HepG2 (cell line): Measurements from ENCODE around the gene ITPK1. TPM values are rescaled to one million over a fixed set of nuclear protein-coding genes. Genes with fewer than 3 reads are reported as not detected.
A peak's percentile ranks its signal among the peaks of the same experiment; 100 is the strongest.

ENCODE experiments used
- ATF2 ChIP-seq: sonication (generic); formaldehyde crosslinking; IDR thresholded peaks from 2 replicates; pipeline ENCODE4 v1.4.0; 2020; ENCODE audit warnings: missing genetic modification reagents
- ELK4 ChIP-seq: sonication (generic); formaldehyde crosslinking; IDR thresholded peaks from 2 replicates; pipeline ENCODE4 v1.9.0; 2021; ENCODE audit warnings: missing genetic modification reagents, borderline replicate concordance
- EP300 ChIP-seq, 3 experiments: sonication (generic) in 1 of 3; formaldehyde crosslinking in 1 of 3; IDR thresholded peaks; 2 replicates each; pipeline versions ENCODE4 v1.5.1 to v1.6.1; 2011 to 2020; ENCODE audit warnings: low read depth in 2 of 3, low read length in 2 of 3, borderline replicate concordance in 1 of 3, improper control_type of control experiment in 1 of 3, mild to moderate bottlenecking in 1 of 3, missing genetic modification reagents in 1 of 3, moderate library complexity in 1 of 3
- FOXK1 ChIP-seq: sonication (generic); formaldehyde crosslinking; IDR thresholded peaks from 2 replicates; pipeline ENCODE4 v1.4.0; 2020; ENCODE audit warnings: low read depth, missing genetic modification reagents, borderline replicate concordance
- GATAD1 ChIP-seq: IDR thresholded peaks from 2 replicates; pipeline ENCODE4 v1.6.1; 2016; ENCODE audit warnings: missing genetic modification reagents, missing compliant biosample characterization
- HES4 ChIP-seq: sonication (generic); formaldehyde crosslinking; IDR thresholded peaks from 2 replicates; pipeline ENCODE4 v1.9.0; 2021; ENCODE audit warnings: mild to moderate bottlenecking, missing genetic modification reagents, borderline replicate concordance
- HNF1B ChIP-seq: sonication (generic); formaldehyde crosslinking; IDR thresholded peaks from 2 replicates; pipeline ENCODE4 v1.5.1; 2020; ENCODE audit warnings: mild to moderate bottlenecking, moderate library complexity, missing genetic modification reagents
- HOMEZ ChIP-seq: IDR thresholded peaks from 2 replicates; pipeline ENCODE4 v1.6.1; 2016; ENCODE audit warnings: low read depth
- HOXD1 ChIP-seq: sonication (generic); formaldehyde crosslinking; IDR thresholded peaks from 2 replicates; pipeline ENCODE4 v1.5.0; 2020; ENCODE audit warnings: missing genetic modification reagents
- IRF2 ChIP-seq: IDR thresholded peaks from 2 replicates; pipeline ENCODE4 v1.6.1; 2018; ENCODE audit warnings: missing genetic modification reagents, missing compliant biosample characterization
- IRX3 ChIP-seq: sonication (generic); formaldehyde crosslinking; IDR thresholded peaks from 2 replicates; pipeline ENCODE4 v1.8.1; 2023; ENCODE audit warnings: mild to moderate bottlenecking, low read depth, missing genetic modification reagents, borderline replicate concordance
- ISX ChIP-seq: sonication (generic); formaldehyde crosslinking; conservative IDR thresholded peaks from 2 replicates; pipeline ENCODE4 v1.5.0; 2020; ENCODE audit warnings: missing genetic modification reagents
- MAX ChIP-seq: IDR thresholded peaks from 2 replicates; pipeline ENCODE4 v1.6.1; 2012; ENCODE audit warnings: inconsistent platforms
- MAZ ChIP-seq, 2 experiments: sonication (generic) in 1 of 2; formaldehyde crosslinking in 1 of 2; IDR thresholded peaks; 2 replicates each; pipeline versions ENCODE4 v1.5.0 to v1.6.1; 2012 to 2020; ENCODE audit warnings: low read depth in 2 of 2, mild to moderate bottlenecking in 2 of 2, borderline replicate concordance in 1 of 2, improper control_type of control experiment in 1 of 2, low read length in 1 of 2, missing genetic modification reagents in 1 of 2, moderate library complexity in 1 of 2
- SOX6 ChIP-seq, 2 experiments: fragments of 450-650 bp in 1 of 2; sonication (generic) in 1 of 2; formaldehyde crosslinking in 1 of 2; IDR thresholded peaks; 2 replicates each; pipeline versions ENCODE4 v1.4.0 to v1.6.1; 2017 to 2020; ENCODE audit warnings: antibody characterized with exemption in 1 of 2, mild to moderate bottlenecking in 1 of 2, missing genetic modification reagents in 1 of 2
- TBX2 ChIP-seq: sonication (generic); formaldehyde crosslinking; IDR thresholded peaks from 2 replicates; pipeline ENCODE4 v1.5.0; 2020; ENCODE audit warnings: missing genetic modification reagents, mild to moderate bottlenecking, borderline replicate concordance
- ZBTB34 ChIP-seq: sonication (generic); formaldehyde crosslinking; IDR thresholded peaks from 2 replicates; pipeline ENCODE4 v1.8.0; 2022; ENCODE audit warnings: mild to moderate bottlenecking, missing genetic modification reagents
- ZBTB7B ChIP-seq: sonication (generic); formaldehyde crosslinking; IDR thresholded peaks from 2 replicates; pipeline ENCODE4 v1.4.0; 2020; ENCODE audit warnings: missing genetic modification reagents
- ZNF264 ChIP-seq: sonication (generic); formaldehyde crosslinking; IDR thresholded peaks from 2 replicates; pipeline ENCODE4 v1.4.0; 2020; ENCODE audit warnings: missing genetic modification reagents
- ZNF501 ChIP-seq: sonication (generic); formaldehyde crosslinking; IDR thresholded peaks from 2 replicates; pipeline ENCODE4 v1.5.1; 2020; ENCODE audit warnings: mild to moderate bottlenecking, moderate library complexity, missing genetic modification reagents
- ZNF556 ChIP-seq: sonication (generic); formaldehyde crosslinking; IDR thresholded peaks from 2 replicates; pipeline ENCODE4 v1.4.0; 2020; ENCODE audit warnings: mild to moderate bottlenecking, missing genetic modification reagents, borderline replicate concordance
- polyA plus RNA-seq, 8 experiments: library from polyadenylated mRNA; depleted of rRNA in 3 of 8; stranded (reverse) in 7 of 8; unstranded in 1 of 8; fragments of >200 nt; fragmentation: Illumina TruSeq in 4 of 8; extraction: Trizol in 4 of 8; gene quantifications; 2 replicates each; pipeline versions ENCODE4 v1.2.1 to v1.2.3, GENCODE V29; 2011 to 2016; ENCODE audit warnings: low read depth in 4 of 8, missing spikeins in 1 of 8, mixed read lengths in 1 of 8; ENCODE audit not compliant: insufficient read depth in 1 of 8
- total RNA-seq, 5 experiments: library from RNA; depleted of rRNA; stranded (reverse); fragments of >200 nt; fragmentation: Illumina TruSeq; extraction: Trizol; gene quantifications; 2 replicates each; pipeline ENCODE4 v1.2.3, GENCODE V29; 2016; ENCODE audit warnings: low read depth in 1 of 5

The ITPK1 gene
- total and polyA plus RNA-seq, 2 of the 13 experiments (the other 11 are each of a cell fraction or from before 2014, with no cell fraction given): 20.5 to 47.5 TPM

GRCh38 chr14:92984896-92985295, 130.8 kb downstream of the ITPK1 start (continued):
- TF ChIP-seq ELK4 (CRISPR knock-in tag) (no peak), HES4 (CRISPR knock-in tag) (no peak), FOXK1 (peak; percentile 96; the same call in 1 of the 2 replicates), ZNF501 (CRISPR knock-in tag) (no peak), IRF2 (CRISPR knock-in tag) (peak; percentile 74), SOX6 (IDR thresholded peaks at IDR 0.05) (no peak), SOX6 (CRISPR knock-in tag; IDR thresholded peaks at IDR 0.05) (peak; percentile 89), HNF1B (peak; percentile 72; the same call in 1 of the 2 replicates), ISX (no peak), TBX2 (CRISPR knock-in tag) (peak; percentile 85), ZBTB34 (CRISPR knock-in tag) (peak; percentile 92), GATAD1 (CRISPR knock-in tag) (no peak), ZNF264 (CRISPR knock-in tag) (peak; percentile 78), HOMEZ (CRISPR knock-in tag) (peak; percentile 84), ATF2 (CRISPR knock-in tag) (peak; percentile 75; the same call in 1 of the 2 replicates), HOXD1 (CRISPR knock-in tag) (no peak), IRX3 (CRISPR knock-in tag) (0 out of 2 replicates have a peak, but pooled peaks have one; percentile 54), MAZ (IDR thresholded peaks at IDR 0.05; ENCODE audit: borderline replicate concordance, low read depth, low read length) (peak; percentile 38; the same call in 1 of the 2 replicates), MAZ (CRISPR knock-in tag; IDR thresholded peaks at IDR 0.05; ENCODE audit: low read depth) (no peak), MAX (0 out of 2 replicates have a peak, but pooled peaks have one; percentile 46), ZBTB7B (peak; percentile 78; the same call in 1 of the 2 replicates), ZNF556 (CRISPR knock-in tag) (peak; percentile 47; the same call in 1 of the 2 replicates), EP300 (IDR thresholded peaks at IDR 0.05; ENCODE audit: low read depth in 2 of 2, low read length in 2 of 2) (peak; percentile 83 to 91), EP300 (CRISPR knock-in tag; IDR thresholded peaks at IDR 0.05; ENCODE audit: borderline replicate concordance) (peak; percentile 82)
